DMS114 treated with DMSO at 0.1 percent for 48 hours (cell line): ENCODE measurements around the gene ASH1L.
"Not testable (repeated sequence)": the region's sequence is repeated elsewhere in the genome, so short reads cannot be mapped to it uniquely, and the experiment has no call there.

Experiments used
- DNase-seq: peaks from one replicate; lab custom pipeline; 2025; ENCODE audit not compliant: unreplicated experiment; lab: John Stamatoyannopoulos, UW

Gene ASH1L

DNA sequence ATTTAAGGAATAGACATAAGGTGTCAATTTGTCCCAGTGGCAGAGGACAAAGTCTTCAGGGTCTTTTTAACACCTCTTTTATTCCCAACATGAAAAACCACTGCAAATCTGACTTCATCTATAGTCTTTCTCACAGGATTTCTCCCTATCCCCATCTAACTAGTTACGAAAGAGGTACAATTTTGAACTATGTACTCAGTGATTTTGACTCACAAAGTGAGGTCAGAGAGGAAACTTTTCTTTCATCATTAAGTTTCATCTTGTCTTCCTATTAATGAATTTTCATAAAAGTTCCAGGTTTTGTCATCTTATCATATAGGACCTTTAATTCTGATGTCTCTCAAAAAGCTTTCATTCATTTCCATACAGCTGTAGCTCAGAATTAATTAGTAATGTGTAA lies 63.3 kb downstream of the ASH1L start:
- DNase-seq: no peak

DNA sequence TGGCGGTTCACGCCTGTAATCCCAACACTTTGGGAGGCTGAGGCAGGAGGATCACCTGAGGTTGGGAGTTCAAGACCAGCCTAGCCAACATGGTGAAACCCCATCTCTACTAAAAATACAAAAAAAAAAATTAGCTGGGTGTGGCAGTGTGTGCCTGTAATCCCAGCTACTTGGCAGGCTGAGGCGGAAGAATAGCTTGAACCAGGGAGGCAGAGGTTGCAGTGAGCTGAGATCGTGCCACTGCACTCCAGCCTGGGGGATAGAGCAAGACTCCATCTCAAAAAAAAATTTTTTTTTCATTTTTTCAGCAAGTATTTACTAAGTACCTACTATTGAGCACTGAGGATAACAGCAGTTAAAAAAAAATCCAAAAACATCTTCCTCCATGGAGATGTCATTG lies 69.0 kb downstream of the ASH1L start:
- not testable (repeated sequence) for DNase-seq

DNA sequence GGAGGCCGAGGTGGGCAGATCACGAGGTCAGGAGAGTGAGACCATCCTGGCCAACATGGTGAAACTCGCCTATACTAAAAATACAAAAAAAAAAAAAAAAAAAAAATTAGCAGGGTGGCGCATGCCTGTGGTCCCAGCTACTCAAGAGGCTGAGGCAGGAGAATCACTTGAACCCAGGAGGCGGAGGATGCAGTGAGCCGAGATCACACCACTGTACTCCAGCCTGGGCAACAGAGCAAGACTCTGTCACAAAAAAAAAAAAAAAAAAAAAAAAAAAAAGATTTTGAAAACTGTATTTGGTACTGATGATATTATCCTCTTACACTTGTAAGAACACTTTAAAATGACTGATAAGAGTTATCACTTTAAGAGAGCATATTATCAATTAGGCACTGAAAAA lies 74.2 kb downstream of the ASH1L start:
- DNase-seq: not testable (repeated sequence)

- DNase-seq: no peak
Measured at GRCh38 chr1:155487541-155487940, 75.1 kb downstream of the ASH1L start.

- DNase-seq: not testable (repeated sequence)
Measured at GRCh38 chr1:155486952-155487351, 75.7 kb downstream of the ASH1L start.

- no peak for DNase-seq
Measured at GRCh38 chr1:155485945-155486344, 76.7 kb downstream of the ASH1L start.

DNA sequence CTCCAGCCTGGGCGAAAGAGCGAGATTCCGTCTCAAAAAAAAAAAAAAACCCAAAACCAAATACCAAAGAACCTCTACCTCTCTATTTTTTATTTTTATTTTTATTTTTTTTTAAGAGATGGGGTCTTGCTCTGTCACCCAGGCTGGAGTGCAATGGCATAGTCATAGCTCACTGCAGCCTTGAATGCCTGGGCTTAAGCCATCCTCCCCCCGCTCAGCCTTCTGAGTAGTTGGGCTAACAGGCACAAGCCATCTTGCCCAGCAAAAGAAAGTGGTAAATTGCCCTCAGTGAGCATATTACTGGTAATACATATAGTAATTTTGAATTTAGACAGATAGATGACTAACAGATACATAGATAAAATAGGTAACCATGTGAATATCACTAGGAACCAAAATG lies 77.4 kb downstream of the ASH1L start:
- no peak for DNase-seq

GRCh38 chr1:155481741-155482241 lies 80.8 kb downstream of the ASH1L start:
- no peak for DNase-seq

GRCh38 chr1:155479205-155479604 lies 83.4 kb downstream of the ASH1L start:
- DNase-seq: no peak

DNA sequence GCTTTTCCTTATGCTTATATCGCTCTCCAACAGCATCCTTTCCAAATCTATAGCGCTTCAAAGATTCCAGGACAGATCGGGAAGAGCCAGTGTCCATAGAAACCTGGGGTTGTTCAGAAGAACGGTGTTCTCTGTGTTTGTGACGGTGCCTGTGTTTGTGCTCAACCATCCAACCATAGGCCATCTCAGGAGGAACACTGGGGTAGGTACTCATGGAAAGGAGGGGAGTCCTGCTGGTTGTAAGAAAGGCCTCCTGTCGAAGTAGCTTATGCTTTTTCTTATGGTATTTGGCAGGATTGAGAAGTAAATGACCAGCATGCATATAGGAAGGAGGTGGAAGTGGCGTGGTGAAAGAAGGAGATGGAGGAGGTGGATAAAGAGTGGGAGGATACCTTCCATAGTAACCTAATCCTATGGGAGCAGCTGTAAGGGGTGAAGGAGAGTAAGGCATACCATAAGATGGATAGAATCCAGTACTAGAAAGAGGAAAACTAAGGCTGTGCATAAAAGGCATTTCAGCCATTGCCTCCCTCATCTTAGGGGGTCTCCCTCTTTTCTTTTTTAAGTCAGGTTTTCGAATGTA lies 84.2 kb downstream of the ASH1L start:
- no peak for DNase-seq

- no peak for DNase-seq
Measured at GRCh38 chr1:155474146-155474545, 88.5 kb downstream of the ASH1L start.

DNA sequence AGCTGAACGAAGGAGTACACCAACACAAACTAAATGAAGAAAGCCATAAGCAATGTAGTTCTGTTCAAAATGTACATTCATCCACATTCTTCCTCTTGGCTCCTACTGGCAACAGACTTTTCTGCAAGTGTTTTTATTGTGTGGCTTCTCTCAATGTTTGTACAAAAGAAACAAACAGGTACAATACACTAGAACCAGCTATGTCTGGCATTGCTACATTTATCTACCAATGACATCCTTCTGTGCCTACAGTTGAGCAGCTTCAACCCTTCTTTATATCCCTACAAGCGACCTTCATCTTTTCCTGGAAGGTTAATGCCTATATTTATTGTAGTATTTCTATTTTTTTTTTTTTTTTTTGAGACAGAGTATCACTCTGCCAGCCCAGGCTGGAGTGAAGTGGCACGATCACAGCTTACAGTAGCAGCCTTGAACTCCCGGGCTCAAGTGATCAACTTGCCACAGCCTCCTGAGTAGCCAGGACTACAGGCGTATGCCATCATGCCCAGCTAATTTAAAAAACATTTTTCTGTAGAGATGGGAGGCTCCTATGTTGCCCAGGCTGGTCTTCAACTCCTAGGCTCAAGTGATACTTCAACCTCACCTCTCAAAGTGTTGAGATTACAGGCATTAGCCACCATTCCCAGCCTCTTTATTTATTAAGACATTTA lies 89.3 kb downstream of the ASH1L start:
- no peak for DNase-seq

DNA sequence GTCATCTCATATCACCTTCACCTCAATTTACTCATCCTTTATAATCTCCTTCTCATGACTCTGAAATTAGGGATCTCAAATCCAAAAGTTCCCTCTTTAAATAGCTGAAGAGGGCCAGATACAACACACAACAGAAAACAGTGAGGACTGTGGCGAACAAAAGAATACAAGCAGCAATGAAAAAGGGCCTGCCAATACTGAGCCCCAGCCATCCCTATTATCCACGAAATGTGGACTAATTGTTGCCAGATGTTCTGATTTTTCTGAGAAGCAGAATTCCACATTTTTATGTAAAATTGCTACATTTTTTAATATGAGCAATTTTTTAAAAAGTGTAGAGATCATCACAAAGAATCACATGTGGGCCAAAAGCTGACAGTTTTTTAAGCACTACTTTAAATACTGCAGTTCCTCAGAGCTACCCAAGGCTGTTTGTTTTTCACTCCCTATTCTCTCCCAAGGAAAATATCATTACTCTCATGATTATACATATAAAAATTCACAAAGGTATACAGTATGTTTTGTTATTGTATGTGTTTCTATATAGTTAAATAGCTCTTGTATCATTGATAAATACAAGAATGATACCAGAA lies 90.0 kb downstream of the ASH1L start:
- no peak for DNase-seq

DNA sequence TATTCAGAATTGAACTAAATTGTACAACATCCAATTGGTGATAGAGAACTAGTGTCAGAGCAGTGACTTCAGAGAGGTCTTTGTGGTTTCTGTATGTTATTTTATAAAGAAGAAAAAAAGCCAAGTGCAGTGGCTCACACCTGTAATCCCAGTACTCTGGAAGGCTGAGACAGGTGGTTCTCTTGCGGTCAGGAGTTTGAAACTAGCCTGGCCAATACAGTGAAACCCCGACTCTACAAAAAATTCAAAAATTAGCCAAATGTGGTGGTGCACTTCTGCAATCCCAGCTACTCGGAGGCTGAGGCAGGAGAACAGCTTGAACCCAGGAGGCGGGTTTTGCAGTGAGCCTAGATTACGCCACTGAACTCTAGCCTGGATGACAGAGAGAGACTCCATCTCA lies 90.7 kb downstream of the ASH1L start:
- DNase-seq: no peak

GRCh38 chr1:155471026-155471425 lies 91.6 kb downstream of the ASH1L start:
- DNase-seq: no peak

GRCh38 chr1:155466996-155467395 lies 95.6 kb downstream of the ASH1L start:
- DNase-seq: no peak

DNA sequence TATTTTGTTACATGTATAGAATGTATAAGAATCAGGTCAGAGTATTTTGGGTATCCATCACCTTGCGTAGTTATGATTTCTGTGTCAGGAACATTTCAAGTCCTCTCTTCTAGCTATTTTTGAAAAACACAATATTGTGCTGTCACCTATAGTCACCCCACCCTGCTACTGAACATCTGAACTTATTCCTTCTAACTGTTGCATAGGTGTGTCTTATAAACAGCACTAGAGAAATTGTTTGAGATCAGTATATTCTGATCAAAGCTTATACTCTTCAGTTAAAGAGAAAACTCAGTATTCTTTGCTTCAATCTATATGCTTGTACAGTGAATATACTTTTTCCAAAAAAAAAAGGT lies 96.0 kb downstream of the ASH1L start:
- DNase-seq: no peak

DNA sequence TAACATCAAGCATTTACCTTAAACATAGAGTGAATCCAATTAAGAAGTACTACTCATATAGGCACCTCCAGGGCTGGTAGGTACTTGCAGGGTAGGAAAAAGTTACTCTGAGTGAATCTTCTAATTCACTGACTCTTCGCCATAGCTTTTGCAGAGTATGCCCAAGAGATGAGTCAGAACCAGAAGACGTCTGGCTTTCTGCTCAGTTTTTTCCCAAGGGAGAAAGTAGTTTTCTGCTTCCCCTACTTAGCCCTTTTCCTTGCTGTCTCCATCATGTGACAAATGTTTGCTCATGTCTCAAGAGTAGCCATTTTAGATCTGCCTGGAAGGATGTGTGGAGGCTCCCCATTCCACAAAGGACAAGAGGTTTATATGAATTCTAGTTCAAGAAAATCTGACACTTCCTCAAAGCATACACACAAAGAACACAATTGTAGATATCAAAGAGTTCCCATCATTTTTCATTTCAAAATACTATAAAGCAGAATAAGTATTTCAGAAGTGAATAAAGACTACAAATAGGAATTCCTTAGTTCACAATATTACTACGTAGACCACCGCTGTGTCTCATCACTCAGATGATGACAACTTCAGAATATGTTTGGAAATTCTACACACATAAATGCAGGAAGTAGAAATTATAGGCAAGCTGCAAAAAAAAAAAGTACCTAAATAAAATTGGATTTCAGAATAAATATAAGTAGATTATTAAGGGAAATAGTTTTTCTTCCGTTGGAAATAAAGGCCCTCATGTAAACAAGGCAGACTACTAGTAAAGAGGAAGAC lies 98.5 kb downstream of the ASH1L start:
- DNase-seq: no peak

DNA sequence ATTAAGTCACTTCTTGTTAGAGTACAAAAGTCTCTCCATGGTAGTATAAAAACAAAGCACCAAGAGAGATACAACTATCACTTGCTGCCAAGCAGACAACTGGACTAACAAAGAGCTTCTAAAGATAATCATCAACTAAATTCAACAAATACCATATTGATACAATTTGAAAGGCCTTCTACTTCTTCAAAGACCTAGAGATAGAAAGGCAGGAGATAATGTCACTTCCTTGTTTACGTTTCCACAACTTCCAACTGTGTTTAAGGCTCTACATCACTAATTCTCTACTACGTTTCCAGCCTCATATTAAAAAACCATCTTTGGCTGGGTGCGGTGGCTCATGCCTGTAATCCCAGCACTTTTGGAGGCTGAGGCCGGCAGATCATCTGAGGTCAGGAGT lies 104.5 kb downstream of the ASH1L start:
- DNase-seq: no peak

DNA sequence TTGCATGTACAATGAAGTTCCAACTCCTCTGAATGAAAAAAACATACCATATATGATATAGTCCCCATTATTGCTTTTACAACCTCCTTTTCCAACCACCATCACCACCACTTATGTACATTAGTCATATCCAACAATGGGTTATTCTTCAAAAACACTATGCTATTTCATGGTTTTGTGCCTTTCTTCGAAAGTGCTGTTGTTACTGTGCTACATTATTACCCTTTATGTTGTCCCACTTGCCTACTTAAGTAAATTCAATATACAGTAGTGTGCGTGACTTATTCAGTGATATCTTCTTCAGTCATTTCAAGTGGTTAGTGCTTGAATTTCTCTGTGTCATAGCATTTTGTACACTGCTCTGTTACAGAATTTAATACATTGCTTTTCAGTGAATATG lies 105.3 kb downstream of the ASH1L start:
- DNase-seq: no peak

- DNase-seq: no peak
Measured at GRCh38 chr1:155455588-155456195, 106.9 kb downstream of the ASH1L start.
